SK-N-SH treated with all-trans-retinoic acid at 6 μM for 48 hours (cell line): ENCODE data around the gene RXRA.

Experiments used
- ATAC-seq: fragments of 200-7000 bp; cut with Tn5 transposase; 3 replicates; pipeline ENCODE4 v1.9.1; 2020; ENCODE audit warnings: mild to moderate bottlenecking, moderate library complexity
- ARNTL ChIP-seq: fragments of 450-650 bp; formaldehyde crosslinking; IDR thresholded peaks from 2 replicates; pipeline ENCODE4 v1.5.0; 2020; ENCODE audit warnings: low read depth, mild to moderate bottlenecking, moderate library complexity, borderline replicate concordance
- BACH2 ChIP-seq: fragments of 250-450 bp; sonication (Bioruptor Pico); IDR thresholded peaks from 2 replicates; pipeline ENCODE4 v1.9.0; 2021; ENCODE audit warnings: mild to moderate bottlenecking, borderline replicate concordance
- CSDC2 ChIP-seq: fragments of 250-450 bp; sonication (Bioruptor Pico); IDR thresholded peaks from 2 replicates; pipeline ENCODE4 v1.5.0; 2020; ENCODE audit warnings: mild to moderate bottlenecking, moderate library complexity
- CSRNP3 ChIP-seq: fragments of 250-450 bp; sonication (Bioruptor Pico); IDR thresholded peaks from 2 replicates; pipeline ENCODE4 v1.5.1; 2021; ENCODE audit warnings: mild to moderate bottlenecking, moderate library complexity
- ESRRG ChIP-seq: fragments of 250-450 bp; sonication (Bioruptor Pico); IDR thresholded peaks from 2 replicates; pipeline ENCODE4 v1.6.1; 2021; ENCODE audit warnings: mild to moderate bottlenecking
- GLIS3 ChIP-seq: fragments of 250-450 bp; sonication (Bioruptor Pico); IDR thresholded peaks from 2 replicates; pipeline ENCODE4 v1.5.0; 2020; ENCODE audit warnings: mild to moderate bottlenecking, moderate library complexity
- ISL1 ChIP-seq: fragments of 250-450 bp; sonication (Bioruptor Pico); IDR thresholded peaks from 2 replicates; pipeline ENCODE4 v2.1.2; 2022; ENCODE audit warnings: mild to moderate bottlenecking, moderate library complexity
- OSR1 ChIP-seq: fragments of 250-450 bp; sonication (Bioruptor Pico); IDR thresholded peaks from 2 replicates; pipeline ENCODE4 v1.8.0; 2022; ENCODE audit warnings: moderate library complexity, mild to moderate bottlenecking, inconsistent platforms
- PPARA ChIP-seq: fragments of 250-450 bp; sonication (Bioruptor Pico); IDR thresholded peaks from 2 replicates; pipeline ENCODE4 v1.5.0; 2020; ENCODE audit warnings: mild to moderate bottlenecking, borderline replicate concordance
- RARB ChIP-seq: fragments of 250-450 bp; sonication (Bioruptor Pico); IDR thresholded peaks from 2 replicates; pipeline ENCODE4 v1.8.0; 2021; ENCODE audit warnings: mild to moderate bottlenecking, moderate library complexity
- SNAI2 ChIP-seq: fragments of 250-450 bp; sonication (Bioruptor Pico); IDR thresholded peaks from 2 replicates; pipeline ENCODE4 v1.5.0; 2020; ENCODE audit warnings: mild to moderate bottlenecking, moderate library complexity
- TSHZ2 ChIP-seq: fragments of 250-450 bp; sonication (Bioruptor Pico); IDR thresholded peaks from 2 replicates; pipeline ENCODE4 v1.5.0; 2020; ENCODE audit warnings: mild to moderate bottlenecking, moderate library complexity
- ZC3H10 ChIP-seq: fragments of 250-450 bp; sonication (Bioruptor Pico); IDR thresholded peaks from 2 replicates; pipeline ENCODE4 v1.5.1; 2021; ENCODE audit warnings: mild to moderate bottlenecking, moderate library complexity
- ZFP3 ChIP-seq: fragments of 250-450 bp; sonication (Bioruptor Pico); IDR thresholded peaks from 2 replicates; pipeline ENCODE4 v1.5.0; 2020; ENCODE audit warnings: mild to moderate bottlenecking, moderate library complexity
- ZFP30 ChIP-seq: fragments of 450-650 bp; formaldehyde crosslinking; IDR thresholded peaks from 2 replicates; pipeline ENCODE4 v1.5.0; 2022; ENCODE audit warnings: mild to moderate bottlenecking, moderate library complexity
- ZNF565 ChIP-seq: fragments of 450-650 bp; formaldehyde crosslinking; conservative IDR thresholded peaks from 2 replicates; pipeline ENCODE4 v1.5.0; 2020; ENCODE audit warnings: low read depth, mild to moderate bottlenecking, moderate library complexity
- ZNF70 ChIP-seq: fragments of 450-650 bp; formaldehyde crosslinking; IDR thresholded peaks from 2 replicates; pipeline ENCODE4 v1.5.0; 2020; ENCODE audit warnings: mild to moderate bottlenecking, moderate library complexity
- ZNF8 ChIP-seq: fragments of 450-650 bp; formaldehyde crosslinking; IDR thresholded peaks from 2 replicates; pipeline ENCODE4 v1.5.0; 2020; ENCODE audit warnings: mild to moderate bottlenecking, moderate library complexity
- TF ChIP-seq, protein P1 (sequence below): fragments of 250-450 bp; sonication (Bioruptor Pico); IDR thresholded peaks from 2 replicates; pipeline ENCODE4 v1.8.0; 2020; ENCODE audit warnings: mild to moderate bottlenecking, moderate library complexity, borderline replicate concordance
- TF ChIP-seq, protein P2 (sequence below): fragments of 250-450 bp; sonication (Bioruptor Pico); IDR thresholded peaks from 2 replicates; pipeline ENCODE4 v1.8.0; 2021; ENCODE audit warnings: low read depth, mild to moderate bottlenecking, moderate library complexity, borderline replicate concordance
- TF ChIP-seq, protein P3 (sequence below): fragments of 250-450 bp; sonication (Bioruptor Pico); IDR thresholded peaks from 2 replicates; pipeline ENCODE4 v1.5.1; 2020; ENCODE audit warnings: low read depth, mild to moderate bottlenecking, moderate library complexity

RXRA gene

GRCh38 chr9:134411440-134412297 is 85.4 kb downstream of the RXRA start (continued):
- TF ChIP-seq ZFP30 (CRISPR knock-in tag) (no peak), BACH2 (CRISPR knock-in tag) (no peak), SNAI2 (CRISPR knock-in tag) (no peak), RARB (no peak)
- TF ChIP-seq, all 23 proteins: peak for 0

DNA sequence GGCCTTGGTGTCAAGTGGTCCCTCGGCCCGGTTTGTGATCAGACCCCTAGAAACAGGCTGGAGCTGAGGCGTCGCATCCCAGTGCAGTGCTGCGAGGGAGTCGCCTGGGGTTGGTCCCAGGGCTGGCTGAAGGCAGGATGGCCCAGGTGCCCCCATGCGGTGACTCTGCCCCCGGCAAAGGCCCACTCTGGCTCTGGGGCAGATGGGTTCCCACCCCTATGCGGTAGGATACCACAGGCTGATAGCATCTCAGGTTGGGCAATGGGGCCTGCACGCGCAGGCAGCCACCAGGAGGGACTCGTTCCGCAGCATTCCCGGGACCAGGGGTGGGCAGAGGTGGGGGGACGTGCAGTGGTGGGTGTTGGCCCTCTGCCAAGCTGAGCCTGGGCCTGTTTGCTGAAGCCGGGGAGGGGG is 86.0 kb downstream of the RXRA start:
- no peak for ATAC-seq
- TF ChIP-seq, protein P1, sequence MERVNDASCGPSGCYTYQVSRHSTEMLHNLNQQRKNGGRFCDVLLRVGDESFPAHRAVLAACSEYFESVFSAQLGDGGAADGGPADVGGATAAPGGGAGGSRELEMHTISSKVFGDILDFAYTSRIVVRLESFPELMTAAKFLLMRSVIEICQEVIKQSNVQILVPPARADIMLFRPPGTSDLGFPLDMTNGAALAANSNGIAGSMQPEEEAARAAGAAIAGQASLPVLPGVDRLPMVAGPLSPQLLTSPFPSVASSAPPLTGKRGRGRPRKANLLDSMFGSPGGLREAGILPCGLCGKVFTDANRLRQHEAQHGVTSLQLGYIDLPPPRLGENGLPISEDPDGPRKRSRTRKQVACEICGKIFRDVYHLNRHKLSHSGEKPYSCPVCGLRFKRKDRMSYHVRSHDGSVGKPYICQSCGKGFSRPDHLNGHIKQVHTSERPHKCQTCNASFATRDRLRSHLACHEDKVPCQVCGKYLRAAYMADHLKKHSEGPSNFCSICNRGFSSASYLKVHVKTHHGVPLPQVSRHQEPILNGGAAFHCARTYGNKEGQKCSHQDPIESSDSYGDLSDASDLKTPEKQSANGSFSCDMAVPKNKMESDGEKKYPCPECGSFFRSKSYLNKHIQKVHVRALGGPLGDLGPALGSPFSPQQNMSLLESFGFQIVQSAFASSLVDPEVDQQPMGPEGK (CRISPR knock-in tag) = no peak
- no peak for TF ChIP-seq PPARA (CRISPR knock-in tag)
- TF ChIP-seq RARB = no peak
- no peak for TF ChIP-seq BACH2 (CRISPR knock-in tag)
- TF ChIP-seq CSDC2 (CRISPR knock-in tag) = no peak
- TF ChIP-seq ZNF70 (CRISPR knock-in tag) = no peak
- no peak for TF ChIP-seq SNAI2 (CRISPR knock-in tag)
- no peak for TF ChIP-seq OSR1 (CRISPR knock-in tag)
- TF ChIP-seq ESRRG (CRISPR knock-in tag) = no peak
- no peak for TF ChIP-seq ZNF8 (CRISPR knock-in tag)
- no peak for TF ChIP-seq ZNF565 (CRISPR knock-in tag)
- no peak for TF ChIP-seq TSHZ2
- no peak for TF ChIP-seq ZC3H10 (CRISPR knock-in tag)
- TF ChIP-seq ZFP3 (CRISPR knock-in tag) = no peak
- no peak for TF ChIP-seq CSRNP3 (CRISPR knock-in tag)
- TF ChIP-seq, protein P2, sequence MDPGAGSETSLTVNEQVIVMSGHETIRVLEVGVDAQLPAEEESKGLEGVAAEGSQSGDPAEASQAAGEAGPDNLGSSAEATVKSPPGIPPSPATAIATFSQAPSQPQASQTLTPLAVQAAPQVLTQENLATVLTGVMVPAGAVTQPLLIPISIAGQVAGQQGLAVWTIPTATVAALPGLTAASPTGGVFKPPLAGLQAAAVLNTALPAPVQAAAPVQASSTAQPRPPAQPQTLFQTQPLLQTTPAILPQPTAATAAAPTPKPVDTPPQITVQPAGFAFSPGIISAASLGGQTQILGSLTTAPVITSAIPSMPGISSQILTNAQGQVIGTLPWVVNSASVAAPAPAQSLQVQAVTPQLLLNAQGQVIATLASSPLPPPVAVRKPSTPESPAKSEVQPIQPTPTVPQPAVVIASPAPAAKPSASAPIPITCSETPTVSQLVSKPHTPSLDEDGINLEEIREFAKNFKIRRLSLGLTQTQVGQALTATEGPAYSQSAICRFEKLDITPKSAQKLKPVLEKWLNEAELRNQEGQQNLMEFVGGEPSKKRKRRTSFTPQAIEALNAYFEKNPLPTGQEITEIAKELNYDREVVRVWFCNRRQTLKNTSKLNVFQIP (CRISPR knock-in tag) = no peak
- no peak for TF ChIP-seq ISL1 (CRISPR knock-in tag)
- no peak for TF ChIP-seq ARNTL
- no peak for TF ChIP-seq ZFP30 (CRISPR knock-in tag)

GRCh38 chr9:134413112-134413715 is 87.0 kb downstream of the RXRA start:
- peak; percentile 12 for ATAC-seq
- TF ChIP-seq OSR1 (CRISPR knock-in tag) = no peak
- no peak for TF ChIP-seq CSRNP3 (CRISPR knock-in tag)
- TF ChIP-seq SNAI2 (CRISPR knock-in tag) = no peak
- TF ChIP-seq ISL1 (CRISPR knock-in tag) = no peak
- TF ChIP-seq, protein P2 (CRISPR knock-in tag) = no peak
- no peak for TF ChIP-seq ZNF565 (CRISPR knock-in tag)
- TF ChIP-seq, protein P3, sequence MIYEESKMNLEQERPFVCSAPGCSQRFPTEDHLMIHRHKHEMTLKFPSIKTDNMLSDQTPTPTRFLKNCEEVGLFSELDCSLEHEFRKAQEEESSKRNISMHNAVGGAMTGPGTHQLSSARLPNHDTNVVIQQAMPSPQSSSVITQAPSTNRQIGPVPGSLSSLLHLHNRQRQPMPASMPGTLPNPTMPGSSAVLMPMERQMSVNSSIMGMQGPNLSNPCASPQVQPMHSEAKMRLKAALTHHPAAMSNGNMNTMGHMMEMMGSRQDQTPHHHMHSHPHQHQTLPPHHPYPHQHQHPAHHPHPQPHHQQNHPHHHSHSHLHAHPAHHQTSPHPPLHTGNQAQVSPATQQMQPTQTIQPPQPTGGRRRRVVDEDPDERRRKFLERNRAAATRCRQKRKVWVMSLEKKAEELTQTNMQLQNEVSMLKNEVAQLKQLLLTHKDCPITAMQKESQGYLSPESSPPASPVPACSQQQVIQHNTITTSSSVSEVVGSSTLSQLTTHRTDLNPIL = no peak
- no peak for TF ChIP-seq RARB
- no peak for TF ChIP-seq ZNF8 (CRISPR knock-in tag)
- TF ChIP-seq PPARA (CRISPR knock-in tag) = no peak
- no peak for TF ChIP-seq GLIS3 (CRISPR knock-in tag)
- TF ChIP-seq ESRRG (CRISPR knock-in tag) = no peak
